Erythroblast (primary cell): Measurements from ENCODE around the gene PARD3.
"Not testable (repeated sequence)": the region's sequence is repeated elsewhere in the genome, so short reads cannot be mapped to it uniquely, and the experiment has no call there.

ENCODE experiments used
- DNase-seq, 2 experiments: peaks; one replicate each; lab custom pipeline; 2025; lab: John Stamatoyannopoulos, UW
- GATA1 ChIP-seq: IDR thresholded peaks from 2 replicates; pipeline ENCODE4 v1.6.1; 2011; ENCODE audit warnings: low read depth, mild to moderate bottlenecking, control low read depth, low read length, moderate library complexity
- POLR2A ChIP-seq: IDR thresholded peaks from 2 replicates; pipeline ENCODE4 v1.6.1; 2011; ENCODE audit warnings: mild to moderate bottlenecking, low read length

PARD3 gene

DNA sequence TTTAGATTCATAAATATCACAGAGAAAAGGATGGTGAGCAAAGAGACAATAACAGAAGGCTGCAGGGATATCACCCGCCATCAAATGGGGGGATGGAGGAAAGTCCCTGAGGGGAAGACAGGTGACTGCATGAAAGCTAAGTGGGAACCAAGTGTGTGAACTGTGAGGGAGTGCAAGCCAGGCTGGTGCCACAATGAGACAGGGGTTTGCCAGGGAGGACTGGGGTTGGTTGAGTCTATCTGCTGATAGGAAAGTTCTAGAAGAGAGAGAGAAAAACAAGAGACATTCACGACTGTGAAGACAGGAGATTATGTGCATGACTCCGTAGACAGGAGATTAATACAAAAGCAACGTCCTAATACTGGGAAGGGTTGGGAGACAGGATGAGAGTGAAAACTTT is 376.4 kb downstream of the PARD3 start:
- no peak for DNase-seq
- TF ChIP-seq POLR2A, result no peak

DNA sequence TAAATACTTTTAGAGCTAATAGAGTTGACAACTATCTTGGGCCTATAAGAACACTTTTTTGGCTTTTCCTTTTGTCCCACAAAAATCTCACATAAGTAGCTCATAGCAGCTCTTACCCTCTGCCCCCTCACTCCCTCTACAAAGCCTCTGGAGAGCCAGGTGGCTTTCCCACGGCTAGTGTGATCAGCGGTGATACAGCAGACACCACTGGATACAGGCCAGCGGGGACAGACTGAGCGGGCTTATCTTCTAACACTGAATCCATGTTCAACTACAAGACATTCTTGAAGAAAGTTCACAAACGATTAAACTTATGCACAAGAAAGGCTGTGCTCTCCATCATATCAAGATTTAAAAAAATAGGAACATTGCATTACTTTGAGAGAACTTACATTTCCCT is 377.2 kb downstream of the PARD3 start:
- no peak for DNase-seq
- TF ChIP-seq POLR2A (no peak), GATA1 (no peak)

DNA sequence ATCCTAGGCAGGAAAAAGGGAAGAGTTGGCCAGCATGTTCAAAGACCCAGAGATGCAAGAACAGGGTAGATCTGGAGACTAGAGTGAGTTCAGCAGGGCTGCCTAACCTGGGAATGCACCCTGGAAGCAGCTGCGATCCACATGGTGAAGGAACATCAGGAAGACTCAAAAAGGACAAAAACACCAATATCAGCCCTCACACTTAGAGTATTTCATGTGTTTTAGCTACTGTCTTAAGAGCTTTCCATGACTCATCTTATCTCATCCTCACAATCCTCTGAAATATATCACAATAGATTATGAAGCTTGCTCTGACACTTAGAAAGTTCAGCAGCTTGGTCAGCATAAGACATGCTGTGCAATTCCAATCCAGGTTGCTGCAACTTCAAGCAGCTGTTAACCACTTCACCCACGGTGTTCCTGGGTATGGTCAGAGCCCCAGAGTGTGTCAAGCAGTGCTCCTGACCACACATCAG is 380.9 kb downstream of the PARD3 start:
- TF ChIP-seq GATA1 (no peak), POLR2A (no peak)
- peak in 1 of 2 experiments; percentile 10 for DNase-seq

DNA sequence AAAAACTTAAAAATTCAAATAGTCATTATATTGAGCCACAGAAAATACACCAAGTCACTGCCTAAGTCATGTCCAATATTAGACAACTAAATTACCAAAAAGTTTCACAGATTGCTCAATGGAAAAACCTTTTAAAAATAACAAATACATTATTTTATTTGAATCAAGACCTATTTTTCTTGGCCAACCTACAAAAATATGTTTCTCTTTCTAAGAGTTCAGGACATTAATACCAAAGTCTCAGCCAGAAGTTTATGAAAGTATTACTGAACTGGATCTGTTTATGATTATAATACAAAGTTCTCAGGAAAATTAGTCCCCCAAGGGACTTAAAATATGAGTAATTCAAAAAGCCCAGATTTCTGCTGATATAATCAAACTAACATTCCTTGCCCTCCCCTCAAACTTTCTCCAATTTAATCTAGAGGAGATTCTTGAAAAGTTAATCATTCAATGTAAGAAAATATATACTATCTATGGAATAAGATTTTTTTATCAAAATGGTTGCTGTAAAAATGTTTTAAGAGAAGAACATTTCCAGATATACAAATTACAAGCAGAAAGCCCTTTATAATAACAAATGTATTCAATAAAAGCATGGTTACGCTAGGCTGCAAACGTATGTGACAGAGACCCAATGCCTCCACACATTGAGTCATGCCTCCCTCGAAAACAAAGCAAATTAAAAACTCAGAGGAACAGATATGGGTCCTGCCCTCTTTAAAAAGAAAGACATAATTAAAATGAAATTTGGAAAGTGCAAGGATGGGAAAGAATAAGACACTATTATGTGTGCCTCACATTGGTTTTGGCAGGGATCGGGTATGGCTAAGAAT is 381.6 kb downstream of the PARD3 start:
- DNase-seq, result no peak

DNA sequence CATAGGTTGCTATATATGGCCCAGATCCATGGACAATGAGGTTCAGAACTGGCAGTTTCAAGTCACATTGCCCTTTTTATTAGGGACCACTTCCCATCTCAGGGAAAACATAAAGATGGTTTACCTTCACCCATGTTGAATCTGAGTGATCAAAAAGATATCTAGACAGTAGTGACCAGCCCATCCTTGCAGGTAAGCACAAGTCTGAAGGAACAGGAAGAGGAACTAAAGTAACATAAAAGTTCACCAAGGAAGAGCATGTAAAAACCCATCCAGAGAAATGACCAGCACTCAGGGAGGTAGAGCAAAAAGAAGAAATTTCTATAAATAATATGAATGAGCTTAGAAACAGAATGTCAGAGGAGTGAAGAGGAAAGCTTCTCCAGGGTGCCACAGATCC is 382.5 kb downstream of the PARD3 start:
- no peak for DNase-seq
- TF ChIP-seq GATA1 (no peak), POLR2A (no peak)

More for the DNA sequence above, 381.6 kb downstream of the PARD3 start:
- TF ChIP-seq POLR2A (no peak), GATA1 (no peak)

DNA sequence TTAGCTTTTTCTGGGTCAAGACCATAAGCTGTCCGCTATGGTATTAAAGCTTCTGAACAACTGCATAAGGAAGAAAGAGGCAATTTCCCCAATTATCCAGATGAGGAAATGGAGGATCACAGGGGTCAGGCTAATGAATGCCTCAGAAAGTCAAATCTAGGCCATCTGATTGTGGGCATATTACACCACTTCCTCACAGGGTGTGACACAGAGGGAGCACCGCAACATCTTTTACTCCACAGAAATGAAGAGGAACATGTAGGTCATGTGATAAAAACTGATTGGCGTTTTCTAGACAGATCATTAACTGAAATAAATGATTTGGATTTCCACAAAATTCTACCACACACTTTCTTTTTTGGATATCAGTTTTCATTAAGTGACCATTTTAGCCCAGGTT is 384.4 kb downstream of the PARD3 start:
- no peak for DNase-seq
- TF ChIP-seq POLR2A (no peak), GATA1 (no peak)

DNA sequence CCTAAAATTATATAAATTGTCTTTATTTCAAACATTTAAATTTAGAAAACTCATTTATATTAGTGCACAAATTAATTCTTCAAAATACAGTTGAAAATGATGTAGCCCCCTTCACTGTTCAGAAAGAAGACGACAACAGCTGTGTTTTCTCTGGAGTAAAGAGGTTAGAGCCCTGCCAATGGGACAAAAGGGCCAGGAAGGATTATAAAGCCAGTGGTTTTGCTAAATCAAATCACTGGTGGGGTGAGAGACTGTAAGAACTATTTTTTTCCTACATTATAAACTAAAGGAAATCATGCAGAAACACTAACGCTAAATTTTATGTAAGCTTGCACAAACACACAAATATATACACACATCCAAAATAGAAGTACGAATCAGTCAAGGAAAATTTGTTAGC is 386.6 kb downstream of the PARD3 start:
- TF ChIP-seq POLR2A, result no peak
- no peak for TF ChIP-seq GATA1
- DNase-seq, result no peak

DNA sequence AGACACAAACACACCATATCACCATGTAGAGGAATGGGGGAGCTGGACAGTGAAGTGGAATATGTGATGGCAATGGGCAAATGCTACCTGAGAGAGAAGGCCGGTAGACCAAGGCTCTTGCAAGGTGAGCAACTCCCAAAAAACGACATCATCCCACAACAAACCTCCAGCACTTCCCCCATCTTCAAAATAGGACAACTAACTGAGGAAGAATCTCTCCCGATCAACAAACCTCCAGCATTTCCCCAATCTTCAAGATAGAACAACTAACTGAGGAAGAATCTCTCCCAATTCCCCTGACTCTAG is 387.2 kb downstream of the PARD3 start:
- TF ChIP-seq GATA1 (no peak), POLR2A (no peak)
- DNase-seq, result no peak

DNA sequence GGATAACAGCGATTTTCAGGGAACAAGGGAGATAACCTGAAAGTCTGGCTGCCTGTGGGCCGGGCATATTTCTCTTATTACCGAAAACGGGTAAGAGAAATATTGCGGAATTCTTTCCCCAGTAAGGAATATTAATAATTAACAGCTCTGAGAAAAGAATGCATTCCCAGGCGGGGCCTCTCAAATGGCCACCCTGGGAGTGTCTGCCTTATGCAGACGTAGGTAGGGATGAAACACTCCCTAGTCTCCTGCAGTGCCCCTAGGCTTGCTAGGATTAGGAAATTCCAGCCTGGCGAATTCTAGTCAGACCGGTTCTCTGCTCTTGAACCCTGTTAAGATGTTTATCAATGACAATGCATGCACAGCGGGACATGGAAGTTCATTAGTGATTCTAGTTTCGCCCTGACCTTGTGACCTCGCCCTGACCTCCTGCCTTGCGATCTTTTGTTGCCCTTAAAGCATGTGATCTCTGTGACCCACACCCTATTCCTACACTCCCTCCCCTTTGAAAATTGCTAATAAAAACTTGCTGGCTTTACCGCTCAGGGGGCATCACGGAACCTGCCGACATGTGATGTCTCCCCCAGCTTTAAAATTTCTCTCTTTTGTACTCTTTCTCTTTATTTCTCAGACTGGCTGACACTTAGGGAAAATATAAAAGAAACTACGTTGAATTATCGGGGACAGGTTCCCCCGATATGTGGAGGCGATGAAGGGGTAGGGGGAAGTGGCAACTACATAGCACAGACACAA is 387.8 kb downstream of the PARD3 start:
- not testable (repeated sequence) for DNase-seq

DNA sequence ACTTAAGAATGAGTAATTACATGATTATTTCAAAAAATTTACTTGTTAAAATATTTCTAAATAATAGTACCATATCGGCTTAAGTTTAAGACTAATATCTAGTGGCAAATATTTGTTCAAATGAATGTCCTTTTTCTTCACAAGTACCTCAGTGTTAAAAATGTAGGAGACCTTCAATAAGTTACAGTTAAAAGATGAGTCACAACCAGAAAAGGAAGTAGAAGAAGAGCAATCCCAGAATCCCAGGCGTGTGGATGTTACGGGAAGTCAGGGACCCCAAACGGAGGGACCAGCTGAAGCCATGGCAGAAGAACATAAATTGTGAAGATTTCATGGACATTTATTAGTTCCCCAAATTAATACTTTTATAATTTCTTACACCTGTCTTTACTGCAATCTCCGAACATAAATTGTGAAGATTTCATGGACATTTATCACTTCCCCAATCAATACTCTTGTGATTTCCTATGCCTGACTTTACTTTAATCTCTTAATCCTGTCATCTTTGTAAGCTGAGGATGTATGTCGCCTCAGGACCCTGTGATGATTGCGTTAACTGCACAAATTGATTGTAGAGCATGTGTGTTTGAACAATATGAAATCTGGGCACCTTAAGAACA is 388.4 kb downstream of the PARD3 start:
- DNase-seq, result not testable (repeated sequence)

DNA sequence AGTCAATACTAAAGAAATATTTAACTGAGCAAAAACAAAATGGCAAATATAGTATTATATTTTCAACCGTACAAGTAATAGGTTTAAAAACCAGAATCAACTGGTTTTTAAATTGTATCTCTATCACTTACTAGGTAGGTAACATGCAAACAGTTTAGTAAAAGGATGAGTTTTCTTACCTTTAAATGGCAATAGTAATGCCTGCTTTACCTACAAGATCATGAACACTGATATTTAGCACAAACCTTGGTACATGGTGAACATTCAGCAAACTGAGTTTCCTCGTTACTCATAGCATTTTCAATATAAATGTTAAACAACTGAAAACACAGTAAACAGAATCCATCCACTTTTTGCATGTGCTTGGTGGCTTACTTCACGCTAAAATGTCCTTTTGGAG is 389.1 kb downstream of the PARD3 start:
- TF ChIP-seq POLR2A, result no peak
- no peak for TF ChIP-seq GATA1
- DNase-seq, result no peak

DNA sequence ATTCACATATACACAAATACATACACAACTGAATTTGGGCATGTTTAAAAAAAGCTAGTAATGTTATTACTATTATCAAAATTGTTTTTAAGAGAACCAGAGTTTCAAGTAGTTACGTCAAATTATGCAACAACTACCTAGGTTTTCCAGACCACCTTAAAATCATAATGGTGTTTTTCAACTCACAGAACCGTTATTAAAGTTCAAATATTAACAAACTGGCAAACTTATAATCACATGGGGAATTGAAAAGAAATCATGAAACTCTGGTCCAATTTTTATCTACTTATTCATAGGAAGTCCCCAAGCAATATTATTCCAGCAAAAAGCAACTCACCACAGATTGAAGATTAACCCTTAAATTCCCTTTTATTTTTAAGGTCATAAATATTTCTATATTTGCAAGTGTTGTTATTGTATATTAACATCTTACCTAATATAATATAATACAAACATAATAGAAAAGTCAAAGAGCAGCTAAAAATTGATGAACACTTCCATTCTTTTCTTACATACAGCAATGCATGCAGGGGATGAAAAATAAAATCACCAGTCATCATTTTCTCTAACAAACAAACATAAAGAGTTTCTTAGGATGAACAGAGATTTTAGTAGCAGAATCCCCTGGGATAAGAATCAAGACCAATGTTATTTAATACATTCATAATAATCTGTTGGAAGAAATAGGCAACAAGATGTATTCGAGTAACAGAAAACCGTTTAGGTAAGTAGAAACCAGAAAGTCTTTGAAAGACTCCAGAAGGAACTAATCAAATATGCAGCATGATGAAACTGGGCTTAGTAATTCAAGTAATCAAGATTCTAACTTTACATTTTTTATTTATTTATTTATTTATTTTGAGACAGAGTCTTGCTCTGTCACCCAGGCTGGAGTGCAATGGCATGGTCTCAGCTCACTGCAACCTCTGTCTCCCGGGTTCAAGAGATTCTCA is 391.1 kb downstream of the PARD3 start:
- no peak for DNase-seq
- TF ChIP-seq POLR2A, result no peak
- TF ChIP-seq GATA1, result no peak

DNA sequence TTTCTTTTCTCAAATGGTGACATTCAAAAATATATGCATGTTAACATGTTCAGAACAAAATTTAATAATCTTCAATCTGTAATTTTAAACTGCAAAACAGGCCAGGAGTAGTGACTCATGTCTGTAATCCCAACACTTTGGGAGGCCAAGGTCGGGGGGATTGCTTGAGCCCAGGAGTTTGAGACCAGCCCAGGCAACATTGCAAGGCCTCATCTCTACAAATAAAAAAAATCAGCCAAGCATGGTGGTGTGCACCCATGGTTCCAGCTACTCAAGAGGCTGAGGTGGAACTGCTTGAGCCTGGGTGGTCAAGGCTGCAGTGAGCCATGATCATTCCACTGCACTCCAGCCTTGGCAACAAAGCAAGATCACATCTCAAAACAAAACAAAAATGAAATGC is 394.3 kb downstream of the PARD3 start:
- DNase-seq, result no peak
- TF ChIP-seq GATA1 (no peak), POLR2A (no peak)

DNA sequence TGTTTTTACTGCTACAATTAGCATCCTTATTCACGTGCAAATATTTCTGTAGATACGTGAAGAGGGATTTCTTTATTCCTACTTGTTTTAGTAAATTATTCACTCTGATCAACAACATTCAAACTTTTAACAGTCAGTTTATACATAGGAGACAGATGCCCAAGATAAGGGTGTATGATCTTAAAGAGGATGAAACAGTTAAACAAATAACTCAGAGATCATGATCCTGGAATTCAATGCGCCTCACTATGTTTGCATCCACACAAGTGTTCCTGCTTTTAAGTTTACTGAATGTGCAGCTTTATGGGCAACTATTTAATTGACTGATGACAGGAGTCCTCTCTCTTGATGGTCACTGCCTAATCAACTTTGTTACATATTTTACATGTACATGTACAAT is 394.8 kb downstream of the PARD3 start:
- DNase-seq, result no peak
- TF ChIP-seq GATA1 (no peak), POLR2A (no peak)
